GM12864 (cell line): ENCODE data around the gene B3GALNT2.

Experiments
- DNase-seq: peaks from one replicate; pipeline ENCODE4 v3.0.0-alpha.2; 2011; ENCODE audit warnings: low read depth
- H3K4me3 ChIP-seq: 2 replicates; pipeline ENCODE4 v1.5.1; 2011; ENCODE audit warnings: mild to moderate bottlenecking, low read depth, low read length, control low read depth
- TF ChIP-seq, protein P1 (sequence below): IDR thresholded peaks from 2 replicates; pipeline ENCODE4 v1.5.1; 2011; ENCODE audit warnings: low read depth, mild to moderate bottlenecking, moderate library complexity, low read length, control low read depth, inconsistent platforms; ENCODE audit errors: missing control alignments

Gene B3GALNT2

DNA sequence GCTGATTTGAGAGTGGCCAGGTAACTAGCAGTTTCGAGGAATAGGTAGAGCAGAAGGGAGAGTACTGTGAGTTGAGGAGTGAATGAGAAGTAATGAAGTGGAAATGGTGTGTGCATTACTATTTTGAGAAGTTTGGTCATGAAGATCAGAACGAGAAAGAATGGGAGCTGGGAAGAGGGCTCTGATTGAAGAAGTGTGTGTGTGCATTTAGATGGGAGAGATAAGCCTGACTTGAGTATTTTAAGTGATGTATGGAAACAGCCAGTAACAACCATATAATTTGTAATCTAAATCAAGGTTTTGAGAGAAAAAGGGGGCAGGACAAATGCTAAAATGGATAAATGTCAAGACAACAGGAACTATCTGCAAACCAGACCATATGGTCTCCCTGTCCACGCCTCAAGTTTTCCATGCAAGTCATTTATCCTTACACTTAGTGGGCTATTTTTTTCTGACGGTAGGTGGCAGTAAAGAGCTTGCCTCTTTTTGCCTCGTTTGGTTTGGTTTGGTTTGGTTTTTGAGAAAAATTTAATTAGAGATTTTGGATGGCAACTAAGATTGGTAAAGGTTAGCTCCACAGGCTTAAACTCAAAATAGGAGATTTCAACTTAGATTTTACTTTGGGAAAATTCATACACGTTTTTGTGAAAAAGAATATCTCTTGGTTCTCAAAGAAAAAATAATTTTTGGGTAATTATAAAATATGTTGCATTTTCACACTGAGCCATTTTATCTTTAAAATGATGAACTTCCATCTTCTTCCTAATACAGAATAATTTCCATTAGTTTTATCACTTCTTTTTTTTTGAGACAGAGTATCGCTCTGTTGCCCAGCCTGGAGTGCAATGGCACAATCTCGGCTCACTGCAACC lies 9.5 kb upstream of the B3GALNT2 start:
- H3K4me3 ChIP-seq, result no peak overlapping the region
- TF ChIP-seq, protein P1, sequence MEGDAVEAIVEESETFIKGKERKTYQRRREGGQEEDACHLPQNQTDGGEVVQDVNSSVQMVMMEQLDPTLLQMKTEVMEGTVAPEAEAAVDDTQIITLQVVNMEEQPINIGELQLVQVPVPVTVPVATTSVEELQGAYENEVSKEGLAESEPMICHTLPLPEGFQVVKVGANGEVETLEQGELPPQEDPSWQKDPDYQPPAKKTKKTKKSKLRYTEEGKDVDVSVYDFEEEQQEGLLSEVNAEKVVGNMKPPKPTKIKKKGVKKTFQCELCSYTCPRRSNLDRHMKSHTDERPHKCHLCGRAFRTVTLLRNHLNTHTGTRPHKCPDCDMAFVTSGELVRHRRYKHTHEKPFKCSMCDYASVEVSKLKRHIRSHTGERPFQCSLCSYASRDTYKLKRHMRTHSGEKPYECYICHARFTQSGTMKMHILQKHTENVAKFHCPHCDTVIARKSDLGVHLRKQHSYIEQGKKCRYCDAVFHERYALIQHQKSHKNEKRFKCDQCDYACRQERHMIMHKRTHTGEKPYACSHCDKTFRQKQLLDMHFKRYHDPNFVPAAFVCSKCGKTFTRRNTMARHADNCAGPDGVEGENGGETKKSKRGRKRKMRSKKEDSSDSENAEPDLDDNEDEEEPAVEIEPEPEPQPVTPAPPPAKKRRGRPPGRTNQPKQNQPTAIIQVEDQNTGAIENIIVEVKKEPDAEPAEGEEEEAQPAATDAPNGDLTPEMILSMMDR, result peak; percentile 84
- DNase-seq, result no peak

- DNase-seq, result no peak
- H3K4me3 ChIP-seq, result no peak overlapping the region
- TF ChIP-seq, protein P1, result peak; percentile 5
These were observed 7.4 kb upstream of the B3GALNT2 start for GRCh38 chr1:235511470-235512240.

DNA sequence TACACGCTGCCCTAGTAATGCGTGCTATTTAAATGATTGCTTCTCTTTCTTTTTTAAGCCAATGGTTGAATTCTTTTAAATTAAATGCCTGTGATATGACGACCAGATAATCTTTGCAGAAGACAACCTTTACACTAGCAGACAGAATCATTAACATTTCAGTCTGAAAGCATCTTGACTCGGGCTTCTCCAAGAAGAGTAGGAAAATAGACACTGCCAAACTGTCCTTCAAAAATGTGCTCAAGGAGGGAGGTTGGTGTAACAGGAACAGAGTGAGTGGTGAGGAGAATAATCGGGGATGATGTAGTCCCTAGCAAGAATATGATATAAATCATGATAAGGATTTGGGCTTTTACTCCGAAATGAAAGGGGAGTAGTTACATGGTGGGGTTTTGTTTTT lies 6.6 kb upstream of the B3GALNT2 start:
- H3K4me3 ChIP-seq, result no peak overlapping the region
- TF ChIP-seq, protein P1, result no peak
- no peak for DNase-seq

- TF ChIP-seq, protein P1, result no peak
- no peak for DNase-seq
- no peak overlapping the region for H3K4me3 ChIP-seq
These were observed 3.4 kb upstream of the B3GALNT2 start for GRCh38 chr1:235507623-235508022.

- peak; percentile 95 for DNase-seq
- TF ChIP-seq, protein P1, result peak; percentile 80
- H3K4me3 ChIP-seq, result peak overlapping the region; percentile 68
These were observed 406 bp upstream of the B3GALNT2 start for GRCh38 chr1:235504494-235505222.

GRCh38 chr1:235503403-235504121 lies 690 bp downstream of the B3GALNT2 start:
- no peak for DNase-seq
- H3K4me3 ChIP-seq, result peak overlapping the region; percentile 68
- TF ChIP-seq, protein P1, result no peak
